GM18520 (cell line): ENCODE results near the gene MOB3A.

Experiments
- ATAC-seq: cut with Tn5 transposase; IDR thresholded peaks from one replicate; pipeline ENCODE4 v1.9.1; 2021; ENCODE audit not compliant: unreplicated experiment

The MOB3A gene

GRCh38 chr19:2123682-2124387 is 27.7 kb upstream of the MOB3A start:
- no peak for ATAC-seq

GRCh38 chr19:2122982-2123381 is 26.9 kb upstream of the MOB3A start:
- no peak for ATAC-seq

GRCh38 chr19:2122251-2122650 is 26.1 kb upstream of the MOB3A start:
- ATAC-seq, result no peak

GRCh38 chr19:2121416-2122051 is 25.4 kb upstream of the MOB3A start:
- no peak for ATAC-seq

- no peak for ATAC-seq
Observed at GRCh38 chr19:2120821-2121220, 24.7 kb upstream of the MOB3A start.

- ATAC-seq, result no peak
Observed at GRCh38 chr19:2119921-2120785, 24.0 kb upstream of the MOB3A start.

- no peak for ATAC-seq
Observed at GRCh38 chr19:2118438-2118837, 22.3 kb upstream of the MOB3A start.

- no peak for ATAC-seq
Observed at GRCh38 chr19:2117215-2117960, 21.3 kb upstream of the MOB3A start.

GRCh38 chr19:2116507-2116906 is 20.4 kb upstream of the MOB3A start:
- no peak for ATAC-seq

- ATAC-seq, result no peak
Observed at GRCh38 chr19:2115911-2116426, 19.8 kb upstream of the MOB3A start.

GRCh38 chr19:2115324-2115723 is 19.2 kb upstream of the MOB3A start:
- ATAC-seq, result no peak

GRCh38 chr19:2114821-2115220 is 18.7 kb upstream of the MOB3A start:
- no peak for ATAC-seq

- no peak for ATAC-seq
Observed at GRCh38 chr19:2114218-2114617, 18.1 kb upstream of the MOB3A start.

- no peak for ATAC-seq
Observed at GRCh38 chr19:2113439-2114211, 17.5 kb upstream of the MOB3A start.

GRCh38 chr19:2112516-2113320 is 16.6 kb upstream of the MOB3A start:
- ATAC-seq, result no peak

GRCh38 chr19:2111886-2112285 is 15.8 kb upstream of the MOB3A start:
- no peak for ATAC-seq

GRCh38 chr19:2111425-2111824 is 15.3 kb upstream of the MOB3A start:
- ATAC-seq, result no peak

- ATAC-seq, result no peak
Observed at GRCh38 chr19:2110822-2111221, 14.7 kb upstream of the MOB3A start.
